Cardiac muscle cell (in vitro differentiated cells and primary cell): Measurements from ENCODE around the gene SERTAD1. TPM values are rescaled to one million over a fixed set of nuclear protein-coding genes. Genes with fewer than 3 reads are reported as not detected.
A peak's percentile ranks its signal among the peaks of the same experiment; 100 is the strongest.
"Not testable (repeated sequence)": the region's sequence is repeated elsewhere in the genome, so short reads cannot be mapped to it uniquely, and the experiment has no call there.

Experiments used
- DNase-seq, 2 donors: peaks; one replicate each; pipeline versions ENCODE4 v3.0.0 to v3.0.0-alpha.2; 2010 to 2017; ENCODE audit warnings: low read depth in 1 of 2, low spot score in 1 of 2
- H3K27ac ChIP-seq: fragments of 200-600 bp; sonication (generic); 2 replicates; pipeline ENCODE4 v1.5.1; 2016
- H3K27me3 ChIP-seq: fragments of 200-600 bp; sonication (generic); 2 replicates; pipeline ENCODE4 v1.6.0; 2016; ENCODE audit warnings: control low read depth
- H3K36me3 ChIP-seq: fragments of 200-600 bp; sonication (generic); 2 replicates; pipeline ENCODE4 v1.5.1; 2016; ENCODE audit warnings: control low read depth
- H3K4me1 ChIP-seq: fragments of 200-600 bp; sonication (generic); 2 replicates; pipeline ENCODE4 v1.8.1; 2017; ENCODE audit warnings: low read depth, mild to moderate bottlenecking, mixed run types
- H3K4me3 ChIP-seq: fragments of 200-600 bp; sonication (generic); 2 replicates; pipeline ENCODE4 v1.5.1; 2016; ENCODE audit warnings: mild to moderate bottlenecking
- H3K9me3 ChIP-seq: fragments of 200-600 bp; sonication (generic); 2 replicates; pipeline ENCODE4 v1.5.1; 2017; ENCODE audit warnings: low read depth, mild to moderate bottlenecking, control low read depth
- CTCF ChIP-seq: IDR thresholded peaks from 2 replicates; pipeline ENCODE4 v1.5.1; 2012; ENCODE audit warnings: low read depth, mild to moderate bottlenecking, low read length
- polyA plus RNA-seq: library from polyadenylated mRNA; unstranded; fragments of >200 nt; fragmentation: Nextera tagmentation; extraction: Ambion mirVana; gene quantifications from 2 replicates; pipeline ENCODE4 v1.2.1, GENCODE V29; 2016
- total RNA-seq: library from RNA; depleted of rRNA; stranded (reverse); fragments of >200 nt; gene quantifications from 2 replicates; pipeline ENCODE4 v1.2.3, GENCODE V29; 2016

The SERTAD1 gene
- total and polyA plus RNA-seq, 2 experiments from 2014 or later: 18.8 to 19.5 TPM

- peak overlapping the region; percentile 42 for H3K4me3 ChIP-seq
- no peaks in the 10 kb centered on the region for H3K27me3 ChIP-seq
- DNase-seq: no peak
- H3K36me3 ChIP-seq: peaks cover 20% of the 10 kb centered on the region
- H3K4me1 ChIP-seq: peaks cover 11% of the 10 kb centered on the region
- H3K9me3 ChIP-seq: no peaks in the 10 kb centered on the region
- peak overlapping the region; percentile 81 for H3K27ac ChIP-seq
- no peak for TF ChIP-seq CTCF
Measured at GRCh38 chr19:40442328-40443130, 16.7 kb upstream of the SERTAD1 start.

GRCh38 chr19:40441719-40442253, 16.0 kb upstream of the SERTAD1 start:
- H3K36me3 ChIP-seq: peaks cover 20% of the 10 kb centered on the region
- no peaks in the 10 kb centered on the region for H3K9me3 ChIP-seq
- peak overlapping the region; percentile 81 for H3K27ac ChIP-seq
- no peak for TF ChIP-seq CTCF
- H3K4me1 ChIP-seq: peaks cover 11% of the 10 kb centered on the region
- H3K4me3 ChIP-seq: no peak overlapping the region
- DNase-seq: no peak
- H3K27me3 ChIP-seq: no peaks in the 10 kb centered on the region

- Histone ChIP-seq H3K27me3 (no peaks in the 10 kb centered on the region), H3K9me3 (no peaks in the 10 kb centered on the region), H3K4me3 (no peak overlapping the region), H3K36me3 (peaks cover 20% of the 10 kb centered on the region), H3K4me1 (peaks cover 14% of the 10 kb centered on the region), H3K27ac (no peak overlapping the region)
- DNase-seq: no peak
- no peak for TF ChIP-seq CTCF
Measured at GRCh38 chr19:40438284-40438683, 12.5 kb upstream of the SERTAD1 start.

- Histone ChIP-seq H3K9me3 (no peaks in the 10 kb centered on the region), H3K36me3 (no peaks in the 10 kb centered on the region), H3K4me1 (peaks cover 16% of the 10 kb centered on the region), H3K4me3 (peak overlapping the region; percentile 10), H3K27ac (peak overlapping the region; percentile 96), H3K27me3 (no peaks in the 10 kb centered on the region)
- no peak for TF ChIP-seq CTCF
- DNase-seq: peak; percentile 93 to 97
Measured at GRCh38 chr19:40433391-40434216, 7.8 kb upstream of the SERTAD1 start.

GRCh38 chr19:40432760-40433159, 7.0 kb upstream of the SERTAD1 start:
- Histone ChIP-seq H3K4me1 (peaks cover 16% of the 10 kb centered on the region), H3K27ac (peak overlapping the region; percentile 96), H3K4me3 (peak overlapping the region; percentile 10)
- DNase-seq, H3K9me3 ChIP-seq, H3K36me3 ChIP-seq, H3K27me3 ChIP-seq: not testable (repeated sequence)

- Histone ChIP-seq H3K9me3 (no peaks in the 10 kb centered on the region), H3K27ac (peak overlapping the region; percentile 96)
Measured at GRCh38 chr19:40431698-40432097, 5.9 kb upstream of the SERTAD1 start.

GRCh38 chr19:40430242-40430641, 4.5 kb upstream of the SERTAD1 start:
- not testable (repeated sequence) for H3K4me3 ChIP-seq, H3K27ac ChIP-seq, DNase-seq, H3K27me3 ChIP-seq, H3K36me3 ChIP-seq, H3K9me3 ChIP-seq
- H3K4me1 ChIP-seq: peaks cover 16% of the 10 kb centered on the region

More at GRCh38 chr19:40431698-40432097, 5.9 kb upstream of the SERTAD1 start:
- no peak for DNase-seq
- Histone ChIP-seq H3K4me1 (peaks cover 16% of the 10 kb centered on the region), H3K36me3 (no peaks in the 10 kb centered on the region), H3K4me3 (no peak overlapping the region), H3K27me3 (no peaks in the 10 kb centered on the region)
- TF ChIP-seq CTCF: no peak

GRCh38 chr19:40428197-40428596, 2.4 kb upstream of the SERTAD1 start:
- DNase-seq, H3K9me3 ChIP-seq, H3K27me3 ChIP-seq, H3K27ac ChIP-seq, H3K4me3 ChIP-seq, H3K36me3 ChIP-seq: not testable (repeated sequence)
- peaks cover 17% of the 10 kb centered on the region for H3K4me1 ChIP-seq
